WTC11 (cell line): ENCODE results near the gene KRT4. TPM values are rescaled to one million over a fixed set of nuclear protein-coding genes. Genes with fewer than 3 reads are reported as not detected.

Source experiments
- ATAC-seq: fragments of 200-7000 bp; cut with Tn5 transposase; 2 replicates; pipeline ENCODE4 v1.10.0; 2021; ENCODE audit warnings: mild to moderate bottlenecking, moderate library complexity
- CTCF ChIA-PET: fragments of 300-600 bp; sonication (Branson Sonifier 250); formaldehyde crosslinking; loops from one replicate; lab custom pipeline; 2021; ENCODE audit warnings: antibody characterized with exemption; lab: Charles Lee
- POLR2A ChIA-PET: fragments of 350-600 bp; sonication (Branson Sonifier 250); formaldehyde crosslinking; loops from one replicate; lab custom pipeline; 2021; ENCODE audit warnings: antibody characterized with exemption; lab: Charles Lee
- DNase-seq: peaks from one replicate; pipeline ENCODE4 v3.0.0; 2021; ENCODE audit warnings: low spot score
- H3K27ac Mint-ChIP-seq: 2 replicates; pipeline ENCODE4 v1.8.0; 2021; ENCODE audit warnings: mixed read lengths
- H3K27me3 Mint-ChIP-seq: 2 replicates; pipeline ENCODE4 v1.8.0; 2021; ENCODE audit warnings: low read depth, mild to moderate bottlenecking, moderate library complexity, mixed read lengths
- H3K36me3 Mint-ChIP-seq: 2 replicates; pipeline ENCODE4 v1.8.0; 2021; ENCODE audit warnings: mixed read lengths
- H3K4me1 Mint-ChIP-seq: 2 replicates; pipeline ENCODE4 v1.8.0; 2022; ENCODE audit warnings: mixed read lengths
- H3K4me3 Mint-ChIP-seq: 2 replicates; pipeline ENCODE4 v1.8.0; 2021; ENCODE audit warnings: mild to moderate bottlenecking, moderate library complexity, mixed read lengths
- H3K9me3 Mint-ChIP-seq: 2 replicates; pipeline ENCODE4 v1.8.0; 2021; ENCODE audit warnings: mixed read lengths
- EMX1 ChIP-seq: fragments of 250-450 bp; sonication (Bioruptor Pico); IDR thresholded peaks from 2 replicates; pipeline ENCODE4 v1.8.0; 2021; ENCODE audit warnings: mild to moderate bottlenecking
- FOXJ3 ChIP-seq: sonication (generic); formaldehyde crosslinking; IDR thresholded peaks from 2 replicates; pipeline ENCODE4 v1.9.0; 2021; ENCODE audit warnings: missing genetic modification reagents, mild to moderate bottlenecking, borderline replicate concordance
- FOXP1 ChIP-seq: sonication (generic); formaldehyde crosslinking; IDR thresholded peaks from 2 replicates; pipeline ENCODE4 v1.8.0; 2022; ENCODE audit warnings: missing genetic modification reagents, mild to moderate bottlenecking, moderate library complexity, borderline replicate concordance
- GRHL2 ChIP-seq: fragments of 250-450 bp; sonication (Bioruptor Pico); IDR thresholded peaks from 2 replicates; pipeline ENCODE4 v1.8.0; 2022; ENCODE audit warnings: mild to moderate bottlenecking, moderate library complexity; ENCODE audit not compliant: insufficient replicate concordance, severe bottlenecking
- JUN ChIP-seq: sonication (generic); formaldehyde crosslinking; IDR thresholded peaks from 2 replicates; pipeline ENCODE4 v1.8.0; 2023; ENCODE audit warnings: mild to moderate bottlenecking, missing genetic modification reagents
- MYBL2 ChIP-seq: sonication (generic); formaldehyde crosslinking; IDR thresholded peaks from 2 replicates; pipeline ENCODE4 v1.8.1; 2023; ENCODE audit warnings: mild to moderate bottlenecking, moderate library complexity, missing genetic modification reagents
- SOX15 ChIP-seq: fragments of 250-450 bp; sonication (Bioruptor Pico); IDR thresholded peaks from 2 replicates; pipeline ENCODE4 v1.9.0; 2021; ENCODE audit warnings: mild to moderate bottlenecking
- total RNA-seq: library from RNA; stranded (reverse); gene quantifications from 3 replicates; pipeline ENCODE4 v1.2.3, GENCODE V29; 2021
- TF ChIP-seq, protein P1 (sequence below): sonication (generic); formaldehyde crosslinking; IDR thresholded peaks from 2 replicates; pipeline ENCODE4 v1.8.1; 2022; ENCODE audit warnings: low read depth, mild to moderate bottlenecking, moderate library complexity, missing genetic modification reagents, borderline replicate concordance
- TF ChIP-seq, protein P2 (sequence below): sonication (generic); formaldehyde crosslinking; IDR thresholded peaks from 2 replicates; pipeline ENCODE4 v1.8.1; 2023; ENCODE audit warnings: mild to moderate bottlenecking, moderate library complexity, missing genetic modification reagents
- TF ChIP-seq, protein P3 (sequence below): sonication (generic); formaldehyde crosslinking; IDR thresholded peaks from 2 replicates; pipeline ENCODE4 v1.8.0; 2022; ENCODE audit warnings: mild to moderate bottlenecking, missing genetic modification reagents
- TF ChIP-seq, protein P4 (sequence below): fragments of 250-450 bp; sonication (Bioruptor Pico); IDR thresholded peaks from 2 replicates; pipeline ENCODE4 v1.9.0; 2021; ENCODE audit warnings: moderate library complexity, mild to moderate bottlenecking, inconsistent platforms, borderline replicate concordance
- TF ChIP-seq, protein P5 (sequence below): sonication (generic); formaldehyde crosslinking; IDR thresholded peaks from 2 replicates; pipeline ENCODE4 v1.8.0; 2022; ENCODE audit warnings: missing genetic modification reagents
- TF ChIP-seq, protein P6 (sequence below): sonication (generic); formaldehyde crosslinking; IDR thresholded peaks from 2 replicates; pipeline ENCODE4 v1.8.1; 2023; ENCODE audit warnings: mild to moderate bottlenecking, missing genetic modification reagents, moderate library complexity
- TF ChIP-seq, protein P7 (sequence below): sonication (generic); formaldehyde crosslinking; IDR thresholded peaks from 2 replicates; pipeline ENCODE4 v1.8.1; 2022; ENCODE audit warnings: low read depth, missing genetic modification reagents, borderline replicate concordance
- TF ChIP-seq, protein P8 (sequence below): sonication (generic); formaldehyde crosslinking; IDR thresholded peaks from 2 replicates; pipeline ENCODE4 v1.8.1; 2023; ENCODE audit warnings: mild to moderate bottlenecking, missing genetic modification reagents, moderate library complexity
- TF ChIP-seq, protein P9 (sequence below): sonication (generic); formaldehyde crosslinking; IDR thresholded peaks from 2 replicates; pipeline ENCODE4 v1.8.1; 2023; ENCODE audit warnings: mild to moderate bottlenecking, missing genetic modification reagents, borderline replicate concordance

Gene KRT4
- total RNA-seq, 1 experiment from 2014 or later = not detected

DNA sequence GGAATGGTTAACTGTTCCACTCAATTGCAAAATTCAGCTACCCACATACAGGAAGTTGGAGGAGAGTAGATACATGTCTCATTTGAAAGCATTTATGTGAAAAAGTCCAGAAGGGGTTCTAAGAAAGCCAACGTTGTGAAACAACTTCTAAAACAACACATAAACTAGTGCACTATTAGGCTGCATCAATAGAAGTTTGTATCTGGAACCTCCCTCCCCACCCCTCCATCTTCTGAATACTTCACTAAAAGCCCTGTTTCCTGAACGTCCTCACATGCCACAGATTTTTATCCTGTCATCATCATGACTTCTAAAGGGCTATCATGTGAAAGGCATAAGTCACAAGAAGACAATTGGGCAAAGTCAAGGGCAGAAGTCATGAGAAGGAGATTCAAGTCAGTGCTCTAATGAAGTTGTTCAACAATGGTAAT lies 14.7 kb upstream of the KRT4 start:
- Mint-ChIP-seq H3K4me1 (peaks cover 7% of the 10 kb centered on the region), H3K4me3 (no peak overlapping the region)
- ChIA-PET CTCF (interaction anchor here (0.9 to 1.1 kb wide), 4 partner anchors 37 to 152 kb away, joined by 3 to 4 read pairs (median 3); no protein-coding TSS in a partner anchor), POLR2A (no interaction called here)
- TF ChIP-seq, protein P1, sequence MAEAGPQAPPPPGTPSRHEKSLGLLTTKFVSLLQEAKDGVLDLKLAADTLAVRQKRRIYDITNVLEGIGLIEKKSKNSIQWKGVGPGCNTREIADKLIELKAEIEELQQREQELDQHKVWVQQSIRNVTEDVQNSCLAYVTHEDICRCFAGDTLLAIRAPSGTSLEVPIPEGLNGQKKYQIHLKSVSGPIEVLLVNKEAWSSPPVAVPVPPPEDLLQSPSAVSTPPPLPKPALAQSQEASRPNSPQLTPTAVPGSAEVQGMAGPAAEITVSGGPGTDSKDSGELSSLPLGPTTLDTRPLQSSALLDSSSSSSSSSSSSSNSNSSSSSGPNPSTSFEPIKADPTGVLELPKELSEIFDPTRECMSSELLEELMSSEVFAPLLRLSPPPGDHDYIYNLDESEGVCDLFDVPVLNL (CRISPR knock-in tag) = no peak
- TF ChIP-seq, protein P2, sequence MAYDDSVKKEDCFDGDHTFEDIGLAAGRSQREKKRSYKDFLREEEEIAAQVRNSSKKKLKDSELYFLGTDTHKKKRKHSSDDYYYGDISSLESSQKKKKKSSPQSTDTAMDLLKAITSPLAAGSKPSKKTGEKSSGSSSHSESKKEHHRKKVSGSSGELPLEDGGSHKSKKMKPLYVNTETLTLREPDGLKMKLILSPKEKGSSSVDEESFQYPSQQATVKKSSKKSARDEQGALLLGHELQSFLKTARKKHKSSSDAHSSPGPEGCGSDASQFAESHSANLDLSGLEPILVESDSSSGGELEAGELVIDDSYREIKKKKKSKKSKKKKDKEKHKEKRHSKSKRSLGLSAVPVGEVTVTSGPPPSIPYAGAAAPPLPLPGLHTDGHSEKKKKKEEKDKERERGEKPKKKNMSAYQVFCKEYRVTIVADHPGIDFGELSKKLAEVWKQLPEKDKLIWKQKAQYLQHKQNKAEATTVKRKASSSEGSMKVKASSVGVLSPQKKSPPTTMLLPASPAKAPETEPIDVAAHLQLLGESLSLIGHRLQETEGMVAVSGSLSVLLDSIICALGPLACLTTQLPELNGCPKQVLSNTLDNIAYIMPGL (CRISPR knock-in tag) = no peak
- TF ChIP-seq, protein P3, sequence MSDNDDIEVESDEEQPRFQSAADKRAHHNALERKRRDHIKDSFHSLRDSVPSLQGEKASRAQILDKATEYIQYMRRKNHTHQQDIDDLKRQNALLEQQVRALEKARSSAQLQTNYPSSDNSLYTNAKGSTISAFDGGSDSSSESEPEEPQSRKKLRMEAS (CRISPR knock-in tag) = no peak
- TF ChIP-seq, protein P4, sequence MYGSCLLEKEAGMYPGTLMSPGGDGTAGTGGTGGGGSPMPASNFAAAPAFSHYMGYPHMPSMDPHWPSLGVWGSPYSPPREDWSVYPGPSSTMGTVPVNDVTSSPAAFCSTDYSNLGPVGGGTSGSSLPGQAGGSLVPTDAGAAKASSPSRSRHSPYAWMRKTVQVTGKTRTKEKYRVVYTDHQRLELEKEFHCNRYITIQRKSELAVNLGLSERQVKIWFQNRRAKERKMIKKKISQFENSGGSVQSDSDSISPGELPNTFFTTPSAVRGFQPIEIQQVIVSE = no peak
- TF ChIP-seq, protein P5, sequence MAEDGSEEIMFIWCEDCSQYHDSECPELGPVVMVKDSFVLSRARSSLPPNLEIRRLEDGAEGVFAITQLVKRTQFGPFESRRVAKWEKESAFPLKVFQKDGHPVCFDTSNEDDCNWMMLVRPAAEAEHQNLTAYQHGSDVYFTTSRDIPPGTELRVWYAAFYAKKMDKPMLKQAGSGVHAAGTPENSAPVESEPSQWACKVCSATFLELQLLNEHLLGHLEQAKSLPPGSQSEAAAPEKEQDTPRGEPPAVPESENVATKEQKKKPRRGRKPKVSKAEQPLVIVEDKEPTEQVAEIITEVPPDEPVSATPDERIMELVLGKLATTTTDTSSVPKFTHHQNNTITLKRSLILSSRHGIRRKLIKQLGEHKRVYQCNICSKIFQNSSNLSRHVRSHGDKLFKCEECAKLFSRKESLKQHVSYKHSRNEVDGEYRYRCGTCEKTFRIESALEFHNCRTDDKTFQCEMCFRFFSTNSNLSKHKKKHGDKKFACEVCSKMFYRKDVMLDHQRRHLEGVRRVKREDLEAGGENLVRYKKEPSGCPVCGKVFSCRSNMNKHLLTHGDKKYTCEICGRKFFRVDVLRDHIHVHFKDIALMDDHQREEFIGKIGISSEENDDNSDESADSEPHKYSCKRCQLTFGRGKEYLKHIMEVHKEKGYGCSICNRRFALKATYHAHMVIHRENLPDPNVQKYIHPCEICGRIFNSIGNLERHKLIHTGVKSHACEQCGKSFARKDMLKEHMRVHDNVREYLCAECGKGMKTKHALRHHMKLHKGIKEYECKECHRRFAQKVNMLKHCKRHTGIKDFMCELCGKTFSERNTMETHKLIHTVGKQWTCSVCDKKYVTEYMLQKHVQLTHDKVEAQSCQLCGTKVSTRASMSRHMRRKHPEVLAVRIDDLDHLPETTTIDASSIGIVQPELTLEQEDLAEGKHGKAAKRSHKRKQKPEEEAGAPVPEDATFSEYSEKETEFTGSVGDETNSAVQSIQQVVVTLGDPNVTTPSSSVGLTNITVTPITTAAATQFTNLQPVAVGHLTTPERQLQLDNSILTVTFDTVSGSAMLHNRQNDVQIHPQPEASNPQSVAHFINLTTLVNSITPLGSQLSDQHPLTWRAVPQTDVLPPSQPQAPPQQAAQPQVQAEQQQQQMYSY = no peak
- TF ChIP-seq MYBL2 (CRISPR knock-in tag) (no peak), JUN (CRISPR knock-in tag) (no peak), FOXJ3 (CRISPR knock-in tag) (no peak)
- TF ChIP-seq, protein P6, sequence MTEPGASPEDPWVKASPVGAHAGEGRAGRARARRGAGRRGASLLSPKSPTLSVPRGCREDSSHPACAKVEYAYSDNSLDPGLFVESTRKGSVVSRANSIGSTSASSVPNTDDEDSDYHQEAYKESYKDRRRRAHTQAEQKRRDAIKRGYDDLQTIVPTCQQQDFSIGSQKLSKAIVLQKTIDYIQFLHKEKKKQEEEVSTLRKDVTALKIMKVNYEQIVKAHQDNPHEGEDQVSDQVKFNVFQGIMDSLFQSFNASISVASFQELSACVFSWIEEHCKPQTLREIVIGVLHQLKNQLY (CRISPR knock-in tag) = no peak
- TF ChIP-seq, all 79 proteins: peak for 0
- no peak for ATAC-seq
- Mint-ChIP-seq H3K27me3 (no peaks in the 10 kb centered on the region; the same call in 1 of the 2 replicates), H3K9me3 (peaks cover 6% of the 10 kb centered on the region), H3K27ac (no peak overlapping the region), H3K36me3 (no peaks in the 10 kb centered on the region)
- DNase-seq = no peak

DNA sequence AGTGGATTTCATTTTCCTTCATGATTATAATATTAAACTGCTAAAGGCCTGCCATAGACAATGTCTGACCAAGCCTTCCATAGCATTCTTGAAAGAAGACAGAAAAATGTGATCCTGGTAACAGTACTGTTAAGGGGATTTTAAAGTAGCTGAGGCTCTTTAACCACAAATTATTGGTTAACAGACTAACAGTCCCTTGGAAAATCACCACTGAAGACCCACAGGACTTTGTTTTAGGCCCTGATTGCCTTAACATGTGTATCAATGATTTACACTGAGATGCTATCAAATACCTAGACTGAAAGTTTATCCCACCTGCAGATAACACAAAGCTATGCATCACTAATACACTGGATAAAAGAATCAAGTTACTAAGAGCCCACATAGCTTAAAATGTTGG lies 14.2 kb upstream of the KRT4 start:
- no peak overlapping the region for H3K4me3 Mint-ChIP-seq
- H3K27ac Mint-ChIP-seq = no peak overlapping the region
- ChIA-PET CTCF (interaction anchor here (0.9 to 1.1 kb wide), 4 partner anchors 37 to 153 kb away, joined by 3 to 4 read pairs (median 3); no protein-coding TSS in a partner anchor), POLR2A (no interaction called here)
- peaks cover 7% of the 10 kb centered on the region for H3K4me1 Mint-ChIP-seq
- ATAC-seq (no peak), DNase-seq (no peak)
- H3K27me3 Mint-ChIP-seq = no peaks in the 10 kb centered on the region; the same call in 1 of the 2 replicates
- H3K36me3 Mint-ChIP-seq = no peaks in the 10 kb centered on the region
- peaks cover 6% of the 10 kb centered on the region for H3K9me3 Mint-ChIP-seq
- TF ChIP-seq FOXP1 = no peak
- TF ChIP-seq EMX1 (CRISPR knock-in tag) = no peak
- TF ChIP-seq, protein P7, sequence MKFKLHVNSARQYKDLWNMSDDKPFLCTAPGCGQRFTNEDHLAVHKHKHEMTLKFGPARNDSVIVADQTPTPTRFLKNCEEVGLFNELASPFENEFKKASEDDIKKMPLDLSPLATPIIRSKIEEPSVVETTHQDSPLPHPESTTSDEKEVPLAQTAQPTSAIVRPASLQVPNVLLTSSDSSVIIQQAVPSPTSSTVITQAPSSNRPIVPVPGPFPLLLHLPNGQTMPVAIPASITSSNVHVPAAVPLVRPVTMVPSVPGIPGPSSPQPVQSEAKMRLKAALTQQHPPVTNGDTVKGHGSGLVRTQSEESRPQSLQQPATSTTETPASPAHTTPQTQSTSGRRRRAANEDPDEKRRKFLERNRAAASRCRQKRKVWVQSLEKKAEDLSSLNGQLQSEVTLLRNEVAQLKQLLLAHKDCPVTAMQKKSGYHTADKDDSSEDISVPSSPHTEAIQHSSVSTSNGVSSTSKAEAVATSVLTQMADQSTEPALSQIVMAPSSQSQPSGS (CRISPR knock-in tag) = no peak
- TF ChIP-seq, protein P8, sequence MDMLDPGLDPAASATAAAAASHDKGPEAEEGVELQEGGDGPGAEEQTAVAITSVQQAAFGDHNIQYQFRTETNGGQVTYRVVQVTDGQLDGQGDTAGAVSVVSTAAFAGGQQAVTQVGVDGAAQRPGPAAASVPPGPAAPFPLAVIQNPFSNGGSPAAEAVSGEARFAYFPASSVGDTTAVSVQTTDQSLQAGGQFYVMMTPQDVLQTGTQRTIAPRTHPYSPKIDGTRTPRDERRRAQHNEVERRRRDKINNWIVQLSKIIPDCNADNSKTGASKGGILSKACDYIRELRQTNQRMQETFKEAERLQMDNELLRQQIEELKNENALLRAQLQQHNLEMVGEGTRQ = no peak
- no peak for TF ChIP-seq JUN (CRISPR knock-in tag)
- no peak for TF ChIP-seq GRHL2 (CRISPR knock-in tag)
- TF ChIP-seq SOX15 (CRISPR knock-in tag) = no peak
- TF ChIP-seq MYBL2 (CRISPR knock-in tag) = no peak
- TF ChIP-seq, protein P3 (CRISPR knock-in tag) = no peak
- TF ChIP-seq, protein P9, sequence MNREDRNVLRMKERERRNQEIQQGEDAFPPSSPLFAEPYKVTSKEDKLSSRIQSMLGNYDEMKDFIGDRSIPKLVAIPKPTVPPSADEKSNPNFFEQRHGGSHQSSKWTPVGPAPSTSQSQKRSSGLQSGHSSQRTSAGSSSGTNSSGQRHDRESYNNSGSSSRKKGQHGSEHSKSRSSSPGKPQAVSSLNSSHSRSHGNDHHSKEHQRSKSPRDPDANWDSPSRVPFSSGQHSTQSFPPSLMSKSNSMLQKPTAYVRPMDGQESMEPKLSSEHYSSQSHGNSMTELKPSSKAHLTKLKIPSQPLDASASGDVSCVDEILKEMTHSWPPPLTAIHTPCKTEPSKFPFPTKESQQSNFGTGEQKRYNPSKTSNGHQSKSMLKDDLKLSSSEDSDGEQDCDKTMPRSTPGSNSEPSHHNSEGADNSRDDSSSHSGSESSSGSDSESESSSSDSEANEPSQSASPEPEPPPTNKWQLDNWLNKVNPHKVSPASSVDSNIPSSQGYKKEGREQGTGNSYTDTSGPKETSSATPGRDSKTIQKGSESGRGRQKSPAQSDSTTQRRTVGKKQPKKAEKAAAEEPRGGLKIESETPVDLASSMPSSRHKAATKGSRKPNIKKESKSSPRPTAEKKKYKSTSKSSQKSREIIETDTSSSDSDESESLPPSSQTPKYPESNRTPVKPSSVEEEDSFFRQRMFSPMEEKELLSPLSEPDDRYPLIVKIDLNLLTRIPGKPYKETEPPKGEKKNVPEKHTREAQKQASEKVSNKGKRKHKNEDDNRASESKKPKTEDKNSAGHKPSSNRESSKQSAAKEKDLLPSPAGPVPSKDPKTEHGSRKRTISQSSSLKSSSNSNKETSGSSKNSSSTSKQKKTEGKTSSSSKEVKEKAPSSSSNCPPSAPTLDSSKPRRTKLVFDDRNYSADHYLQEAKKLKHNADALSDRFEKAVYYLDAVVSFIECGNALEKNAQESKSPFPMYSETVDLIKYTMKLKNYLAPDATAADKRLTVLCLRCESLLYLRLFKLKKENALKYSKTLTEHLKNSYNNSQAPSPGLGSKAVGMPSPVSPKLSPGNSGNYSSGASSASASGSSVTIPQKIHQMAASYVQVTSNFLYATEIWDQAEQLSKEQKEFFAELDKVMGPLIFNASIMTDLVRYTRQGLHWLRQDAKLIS (CRISPR knock-in tag) = no peak
- TF ChIP-seq FOXJ3 (CRISPR knock-in tag) = no peak
